HG02885 (cell line): ENCODE results near the gene HAPLN3.
"Not testable (repeated sequence)": the region's sequence is repeated elsewhere in the genome, so short reads cannot be mapped to it uniquely, and the experiment has no call there.

Source experiments
- ATAC-seq: cut with Tn5 transposase; IDR thresholded peaks from one replicate; pipeline ENCODE4 v1.9.1; 2021; ENCODE audit warnings: mild to moderate bottlenecking; ENCODE audit not compliant: unreplicated experiment, poor library complexity

HAPLN3 gene

DNA sequence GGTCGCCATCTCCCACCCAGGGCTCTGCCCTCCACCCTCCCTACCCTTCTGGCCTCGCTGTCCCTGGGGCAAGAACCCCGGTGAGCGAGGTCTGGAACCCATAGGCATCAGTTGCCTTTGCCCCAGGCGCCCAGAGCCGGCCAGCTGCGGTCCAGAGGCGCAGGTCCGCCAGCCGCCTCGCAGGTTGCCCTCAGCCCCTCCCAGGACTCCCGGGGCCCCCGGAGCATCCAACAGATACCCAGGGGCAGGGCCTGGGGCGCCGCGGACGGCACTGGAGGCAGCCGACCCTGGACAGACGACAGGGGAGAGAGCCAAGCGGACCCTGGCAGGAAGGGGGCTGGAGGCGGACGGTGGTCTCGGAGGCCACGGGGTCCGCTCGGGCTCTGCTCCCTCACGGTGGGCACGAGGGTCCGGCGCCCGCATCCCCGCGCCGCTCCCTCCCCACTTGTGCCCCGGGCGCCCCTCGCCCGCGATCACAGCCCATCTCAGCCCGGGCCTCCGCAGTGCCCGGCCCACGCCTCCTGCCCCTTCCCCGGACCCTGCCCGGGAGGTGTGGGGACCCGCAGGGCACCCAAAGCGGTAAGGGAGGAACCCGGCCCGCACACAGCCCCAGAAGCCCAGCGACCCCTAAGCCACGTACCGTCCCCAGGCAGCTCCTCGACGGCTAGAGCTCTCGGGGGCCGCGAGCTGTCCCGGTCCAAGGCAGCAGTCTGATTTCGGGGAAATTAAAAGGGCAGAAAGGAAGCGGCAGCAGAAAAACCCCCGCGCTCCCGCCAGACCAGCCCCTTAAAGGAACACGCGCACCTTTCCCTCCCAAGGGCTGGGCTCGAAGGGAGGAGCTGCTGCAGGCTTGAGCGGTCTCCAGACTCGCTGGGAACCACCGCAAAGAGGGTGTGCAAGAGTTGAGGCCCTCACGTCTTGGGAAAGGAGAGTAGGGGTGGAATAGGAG lies at the start of gene HAPLN3:
Gene HAPLN3 (minus strand): TSS at position 726 of the 949 bp plus-strand sequence. CDS start 8,246 bp downstream, outside the sequence.
- ATAC-seq, result peak; percentile 41

GRCh38 chr15:88940110-88940675 lies 44.8 kb upstream of the HAPLN3 start:
- ATAC-seq, result no peak

DNA sequence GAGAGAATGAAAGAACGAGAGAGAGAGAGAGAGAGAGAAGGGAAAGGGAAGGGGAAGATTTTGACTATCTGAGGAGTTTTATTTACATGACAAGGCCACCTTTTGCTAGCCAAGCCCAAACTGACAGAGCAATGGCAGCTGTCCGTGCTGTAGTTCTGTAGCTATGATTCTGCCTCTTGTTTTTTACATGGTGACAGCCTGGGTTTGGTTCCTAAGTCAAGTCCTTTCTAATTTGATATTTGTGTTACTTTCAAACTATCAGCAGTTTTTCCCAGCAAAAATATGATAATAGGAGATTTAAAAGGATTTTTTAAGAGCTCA lies 44.1 kb upstream of the HAPLN3 start:
- no peak for ATAC-seq

DNA sequence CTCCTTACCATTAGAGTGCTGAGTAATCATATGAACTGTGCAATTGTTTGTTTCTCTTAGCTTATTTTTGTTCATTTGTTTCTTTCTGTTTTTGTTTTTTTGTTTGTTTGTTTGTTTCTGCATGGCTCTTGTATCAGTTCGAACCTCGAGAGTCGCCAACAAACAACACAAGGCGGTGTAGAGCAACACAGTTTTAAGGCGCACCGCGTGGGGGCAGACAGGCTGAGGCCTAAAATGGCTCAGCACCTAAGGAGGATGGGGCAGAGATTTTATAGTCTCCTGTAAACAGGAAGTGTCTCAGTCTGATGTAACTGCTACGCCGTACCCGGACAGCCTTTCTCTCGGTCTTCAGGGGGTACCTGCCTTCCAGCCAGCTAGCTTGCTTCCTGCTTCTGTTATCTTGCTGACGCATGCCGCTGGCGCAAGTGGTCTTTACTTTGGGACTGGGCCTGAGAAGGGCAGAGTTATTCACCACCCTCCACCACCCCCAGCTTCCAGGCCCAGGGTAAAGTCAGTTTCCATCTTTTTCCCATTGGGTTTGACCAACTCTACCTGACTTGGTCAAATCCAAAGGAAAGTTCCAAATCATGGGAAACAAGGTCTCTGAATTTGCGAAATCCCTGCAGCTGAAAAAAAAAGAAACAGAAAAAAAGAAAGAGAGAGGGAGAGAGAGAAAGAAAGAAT lies 43.6 kb upstream of the HAPLN3 start:
- no peak for ATAC-seq

- not testable (repeated sequence) for ATAC-seq
Observed at GRCh38 chr15:88934449-88934848, 39.1 kb upstream of the HAPLN3 start.

- no peak for ATAC-seq
Observed at GRCh38 chr15:88932875-88933330, 37.6 kb upstream of the HAPLN3 start.

- ATAC-seq, result no peak
Observed at GRCh38 chr15:88932271-88932874, 37.0 kb upstream of the HAPLN3 start.

GRCh38 chr15:88930579-88930978 lies 35.2 kb upstream of the HAPLN3 start:
- ATAC-seq, result no peak

- not testable (repeated sequence) for ATAC-seq
Observed at GRCh38 chr15:88929358-88930098, 34.2 kb upstream of the HAPLN3 start.

GRCh38 chr15:88928192-88928591 lies 32.8 kb upstream of the HAPLN3 start:
- not testable (repeated sequence) for ATAC-seq

GRCh38 chr15:88925648-88926047 lies 30.3 kb upstream of the HAPLN3 start:
- ATAC-seq, result not testable (repeated sequence)

- ATAC-seq, result peak; percentile 88
Observed at GRCh38 chr15:88920892-88921435, 25.6 kb upstream of the HAPLN3 start.

DNA sequence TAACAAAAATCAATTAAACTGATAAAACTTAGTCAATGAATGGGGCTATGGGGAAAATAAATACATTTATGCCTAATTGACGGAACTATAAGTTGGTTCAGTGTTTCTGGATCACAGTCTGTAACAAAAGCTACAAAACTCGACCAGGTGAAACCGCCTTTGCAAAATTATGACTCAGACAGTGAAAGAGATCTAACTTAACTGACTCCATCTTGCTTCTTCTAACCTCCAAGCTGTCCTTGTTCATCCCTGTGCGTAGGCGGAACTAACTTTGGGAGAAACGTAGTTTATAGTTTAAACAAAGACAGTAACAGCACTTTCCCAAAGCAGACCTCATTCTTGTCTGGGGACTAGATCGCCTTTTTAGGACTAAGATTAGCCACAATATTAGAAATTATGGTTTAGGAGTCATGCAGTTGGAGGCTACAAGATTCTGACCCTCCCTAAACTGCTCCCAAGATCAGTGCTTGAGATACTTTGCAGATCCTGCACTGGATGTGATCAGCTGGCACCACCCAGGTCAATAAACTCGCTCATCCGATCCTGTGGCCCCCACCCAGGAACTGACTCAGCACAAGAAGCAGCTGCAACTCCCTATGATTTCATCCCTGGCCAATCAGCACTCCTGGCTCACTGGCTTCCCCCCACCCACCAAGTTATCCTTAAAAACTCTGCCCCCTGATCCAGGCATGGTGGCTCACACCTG lies 25.0 kb upstream of the HAPLN3 start:
- no peak for ATAC-seq

DNA sequence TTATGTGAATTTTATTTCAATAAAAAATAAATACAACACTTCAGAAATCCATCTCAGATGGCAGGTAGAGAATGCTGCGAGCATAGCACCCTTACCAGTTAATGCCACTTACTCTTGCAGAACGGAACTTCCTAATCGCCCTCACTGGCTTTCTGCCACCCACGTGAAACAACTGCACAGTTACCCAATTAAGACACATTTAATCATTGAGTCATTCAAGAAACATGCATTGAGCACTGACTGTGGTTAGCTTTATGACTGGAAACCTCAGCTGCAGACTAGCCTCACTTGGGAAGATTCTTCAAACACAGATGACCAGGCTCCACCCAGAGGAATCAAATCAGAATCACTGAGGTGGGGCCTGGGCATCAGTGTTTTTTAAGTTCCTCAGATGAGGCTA lies 23.4 kb upstream of the HAPLN3 start:
- no peak for ATAC-seq

DNA sequence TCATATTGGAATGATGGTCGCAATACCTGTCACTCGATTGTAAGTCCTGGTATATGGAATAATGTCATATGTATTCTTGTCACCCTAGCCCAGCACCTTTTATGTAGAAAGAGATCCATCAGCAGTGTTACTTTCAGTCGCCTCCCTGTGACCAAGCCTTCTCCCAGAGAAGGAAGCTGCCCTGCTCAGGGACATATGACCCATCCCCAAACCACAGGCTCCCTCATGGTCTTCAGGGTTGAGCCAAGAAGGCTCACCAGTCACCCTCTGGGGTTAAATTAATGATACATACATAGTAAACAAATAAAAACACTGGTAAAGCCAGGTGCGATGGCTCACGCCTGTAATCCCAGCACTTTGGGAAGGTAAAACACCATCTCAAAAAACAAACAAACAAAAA lies 22.4 kb upstream of the HAPLN3 start:
- ATAC-seq, result no peak

GRCh38 chr15:88915354-88915753 lies 20.0 kb upstream of the HAPLN3 start:
- no peak for ATAC-seq

- ATAC-seq, result no peak
Observed at GRCh38 chr15:88913850-88914169, 18.5 kb upstream of the HAPLN3 start.

DNA sequence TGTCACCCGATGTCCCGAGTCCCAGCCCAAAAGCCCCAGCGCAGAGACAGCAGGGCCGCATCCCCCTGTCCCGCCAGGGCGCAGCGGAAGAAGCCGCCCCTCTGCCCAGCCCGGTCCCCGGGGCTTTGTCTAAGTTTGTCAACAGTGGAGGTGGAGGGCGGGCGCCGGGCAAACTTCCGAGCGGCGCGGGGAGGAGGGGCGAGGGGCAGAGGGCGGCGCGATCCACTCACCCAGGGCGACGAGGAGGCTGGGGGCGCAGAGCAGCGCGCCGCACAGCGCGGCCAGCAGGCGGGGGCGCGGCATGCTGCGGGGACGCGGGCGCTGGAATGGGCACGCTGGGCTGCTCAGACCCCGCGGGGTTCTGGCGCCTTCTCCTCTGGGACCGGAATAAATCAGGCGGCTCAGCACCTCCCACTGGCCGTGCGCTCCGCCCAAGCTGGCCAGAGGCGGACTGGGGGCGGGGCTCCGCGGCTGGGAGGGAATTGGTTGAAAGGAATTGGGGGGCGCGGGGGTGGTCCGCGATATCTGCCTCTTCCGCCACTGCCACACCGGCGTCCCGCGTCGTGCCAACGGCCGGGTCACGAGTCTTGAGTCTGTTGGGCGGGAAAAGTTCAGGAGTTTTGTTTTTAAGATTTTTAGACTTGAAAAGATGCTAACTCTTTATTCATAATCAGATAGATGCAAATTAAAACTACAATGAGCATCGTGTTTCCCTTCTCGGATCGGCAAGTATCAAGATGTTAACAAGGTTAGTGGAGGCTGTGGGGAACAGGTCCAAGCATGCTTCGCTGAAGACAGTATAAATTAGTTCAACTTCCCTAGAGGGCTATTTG lies 17.9 kb upstream of the HAPLN3 start, which contains the start of gene MFGE8:
Gene MFGE8 (minus strand): TSS at position 363 of the 833 bp plus-strand sequence. CDS start 60 bp downstream, at position 303.
- ATAC-seq, result peak; percentile 77
